H9 (cell line): ENCODE measurements around the gene IQCC. TPM values are rescaled to one million over a fixed set of nuclear protein-coding genes. Genes with fewer than 3 reads are reported as not detected.

Experiments
- DNase-seq: peaks from one replicate; pipeline ENCODE4 v3.0.0-alpha.2; 2017
- H2AFZ ChIP-seq: one replicate; pipeline ENCODE4 v1.6.1; 2013; ENCODE audit warnings: mild to moderate bottlenecking, low read length, control low read depth, moderate library complexity
- H2AK5ac ChIP-seq: 2 replicates; pipeline ENCODE4 v1.6.1; 2013; ENCODE audit warnings: low read length, control low read depth, mixed read lengths; ENCODE audit not compliant: insufficient read length
- H2BK120ac ChIP-seq: one replicate; pipeline ENCODE4 v1.6.1; 2013; ENCODE audit warnings: low read depth, mild to moderate bottlenecking, low read length, control low read depth, inconsistent platforms; ENCODE audit not compliant: poor library complexity, severe bottlenecking
- H2BK12ac ChIP-seq: 2 replicates; pipeline ENCODE4 v1.6.1; 2013; ENCODE audit warnings: low read length, control low read depth, mixed read lengths, low read depth; ENCODE audit not compliant: insufficient read length
- H2BK15ac ChIP-seq: 2 replicates; pipeline ENCODE4 v1.6.1; 2013; ENCODE audit warnings: low read depth, low read length, control low read depth
- H2BK20ac ChIP-seq: one replicate; pipeline ENCODE4 v1.6.1; 2013; ENCODE audit warnings: low read depth, mild to moderate bottlenecking, low read length, control low read depth, inconsistent platforms; ENCODE audit not compliant: poor library complexity, severe bottlenecking
- H2BK5ac ChIP-seq: 2 replicates; pipeline ENCODE4 v1.6.1; 2013; ENCODE audit warnings: low read length, control low read depth, mixed read lengths; ENCODE audit not compliant: insufficient read length
- H3K14ac ChIP-seq: 2 replicates; pipeline ENCODE4 v1.6.1; 2013; ENCODE audit warnings: low read length, control low read depth; ENCODE audit not compliant: insufficient read depth
- H3K18ac ChIP-seq: 2 replicates; pipeline ENCODE4 v1.6.1; 2013; ENCODE audit warnings: low read depth, mild to moderate bottlenecking, mixed read lengths, low read length, control low read depth; ENCODE audit not compliant: insufficient read length
- H3K23ac ChIP-seq: 2 replicates; pipeline ENCODE4 v1.6.1; 2013; ENCODE audit warnings: low read length, control low read depth, mixed read lengths, low read depth; ENCODE audit not compliant: insufficient read length
- H3K23me2 ChIP-seq: 2 replicates; pipeline ENCODE4 v1.6.1; 2013; ENCODE audit warnings: low read depth, mild to moderate bottlenecking, mixed read lengths, low read length, control low read depth; ENCODE audit not compliant: insufficient read length, poor library complexity, severe bottlenecking
- H3K27ac ChIP-seq: 2 replicates; pipeline ENCODE4 v1.5.1; 2013; ENCODE audit warnings: low read length, control low read depth, mixed read lengths, low read depth; ENCODE audit not compliant: insufficient read length
- H3K27me3 ChIP-seq: 2 replicates; pipeline ENCODE4 v1.6.1; 2013; ENCODE audit warnings: low read length, control low read depth, inconsistent platforms; ENCODE audit not compliant: insufficient read depth
- H3K4ac ChIP-seq: 2 replicates; pipeline ENCODE4 v1.6.1; 2013; ENCODE audit warnings: low read depth, mild to moderate bottlenecking, control low read depth, inconsistent platforms, low read length, moderate library complexity
- H3K4me1 ChIP-seq: 2 replicates; pipeline ENCODE4 v1.6.1; 2013; ENCODE audit warnings: low read length, control low read depth, inconsistent platforms; ENCODE audit not compliant: insufficient read depth
- H3K4me2 ChIP-seq: 2 replicates; pipeline ENCODE4 v1.6.1; 2013; ENCODE audit warnings: low read length, control low read depth, mixed read lengths; ENCODE audit not compliant: insufficient read length, insufficient read depth
- H3K56ac ChIP-seq: 2 replicates; pipeline ENCODE4 v1.6.1; 2013; ENCODE audit warnings: low read depth, mild to moderate bottlenecking, mixed read lengths, low read length, control low read depth; ENCODE audit not compliant: insufficient read length
- H3K79me1 ChIP-seq: 2 replicates; pipeline ENCODE4 v1.6.1; 2013; ENCODE audit warnings: low read depth, mild to moderate bottlenecking, moderate library complexity, low read length, control low read depth, inconsistent platforms; ENCODE audit not compliant: insufficient read depth, poor library complexity, severe bottlenecking
- H3K79me2 ChIP-seq: 2 replicates; pipeline ENCODE4 v1.6.1; 2013; ENCODE audit warnings: low read length, control low read depth, inconsistent platforms; ENCODE audit not compliant: insufficient read depth
- H3K9ac ChIP-seq: 2 replicates; pipeline ENCODE4 v1.6.1; 2013; ENCODE audit warnings: low read length, control low read depth, mixed read lengths; ENCODE audit not compliant: insufficient read length; ENCODE audit errors: extremely low read depth
- H3K9me3 ChIP-seq: one replicate; pipeline ENCODE4 v1.6.1; 2013; ENCODE audit warnings: low read depth, low read length, inconsistent platforms; ENCODE audit not compliant: control insufficient read depth
- H3T11ph ChIP-seq: one replicate; pipeline ENCODE4 v1.6.1; 2013; ENCODE audit warnings: mild to moderate bottlenecking, low read length, control low read depth, inconsistent platforms
- H4K20me1 ChIP-seq: one replicate; pipeline ENCODE4 v1.6.1; 2013; ENCODE audit not compliant: control insufficient read depth, insufficient read length, insufficient read depth
- H4K5ac ChIP-seq: 2 replicates; pipeline ENCODE4 v1.6.1; 2013; ENCODE audit warnings: low read depth, mild to moderate bottlenecking, mixed read lengths, low read length, control low read depth; ENCODE audit not compliant: insufficient read length
- H4K8ac ChIP-seq: replicated peaks from 2 replicates; pipeline ENCODE4 v1.6.1; 2013; ENCODE audit warnings: low read length, control low read depth, mixed read lengths, low read depth; ENCODE audit not compliant: insufficient read length
- H4K91ac ChIP-seq: 2 replicates; pipeline ENCODE4 v1.6.1; 2013; ENCODE audit warnings: low read depth, mild to moderate bottlenecking, moderate library complexity, mixed read lengths, low read length, control low read depth; ENCODE audit not compliant: insufficient read length
- H3K27ac Mint-ChIP-seq, 3 experiments: 2 replicates in 2 of 3; 3 replicates in 1 of 3; pipeline ENCODE4 v1.8.0; 2020 to 2021; ENCODE audit warnings: mixed read lengths in 3 of 3, mild to moderate bottlenecking in 1 of 3, moderate library complexity in 1 of 3
- H3K27me3 Mint-ChIP-seq: 2 replicates; pipeline ENCODE4 v1.8.0; 2021; ENCODE audit warnings: low read depth, mild to moderate bottlenecking, moderate library complexity, mixed read lengths
- H3K36me3 Mint-ChIP-seq, 3 experiments: 2 replicates in 2 of 3; 3 replicates in 1 of 3; pipeline ENCODE4 v1.8.0; 2020 to 2021; ENCODE audit warnings: low read depth in 3 of 3, mixed read lengths in 3 of 3; ENCODE audit not compliant: insufficient read depth in 1 of 3
- H3K4me1 Mint-ChIP-seq, 2 experiments: 2 replicates each; pipeline ENCODE4 v1.8.0; 2020; ENCODE audit warnings: mixed read lengths in 2 of 2
- H3K4me3 Mint-ChIP-seq, 2 experiments: 2 replicates in 1 of 2; 3 replicates in 1 of 2; pipeline ENCODE4 v1.8.0; 2020 to 2021; ENCODE audit warnings: mild to moderate bottlenecking in 2 of 2, mixed read lengths in 2 of 2, moderate library complexity in 1 of 2
- H3K9me3 Mint-ChIP-seq, 2 experiments: 2 replicates in 1 of 2; 3 replicates in 1 of 2; pipeline ENCODE4 v1.8.0; 2020; ENCODE audit warnings: mild to moderate bottlenecking in 2 of 2, mixed read lengths in 2 of 2, moderate library complexity in 1 of 2
- CTCF ChIP-seq: fragments of 200-600 bp; sonication (generic); conservative IDR thresholded peaks from 3 replicates; pipeline ENCODE4 v1.8.0; 2021; ENCODE audit warnings: antibody characterized with exemption, mild to moderate bottlenecking
- WGBS: extraction: QIAGEN DNeasy Blood & Tissue Kit; methylation state at CpG from one replicate; pipeline ENCODE4 v1.1.7; 2013; ENCODE audit warnings: missing lambda C conversion rate, low lambda C conversion rate, mixed read lengths; ENCODE audit not compliant: insufficient read length; ENCODE audit errors: extremely low coverage; 5-methylcytosine and 5-hydroxymethylcytosine counted together
- total RNA-seq: library from RNA; stranded (reverse); gene quantifications from 2 replicates; pipeline ENCODE4 v1.2.1, GENCODE V29; 2021

Gene IQCC
- total RNA-seq, 1 experiment from 2014 or later, result 5.3 TPM

- Mint-ChIP-seq H3K27ac (no peak overlapping the region), H3K4me1 (peaks cover 12 to 13% of the 10 kb centered on the region in 2 experiments)
- no CpG with 5 or more reads among the region's 5 CpGs for WGBS
These were observed 11.1 kb downstream of the IQCC start for GRCh38 chr1:32216566-32216965.

More at GRCh38 chr1:32216566-32216965, 11.1 kb downstream of the IQCC start:
- Histone ChIP-seq H2BK5ac (no peak overlapping the region), H3K18ac (no peak overlapping the region), H4K8ac (no peak overlapping the region), H3K23ac (no peak overlapping the region), H2BK20ac (no peak overlapping the region), H2BK15ac (no peak overlapping the region), H2BK120ac (no peak overlapping the region), H2AFZ (no peak overlapping the region), H3K14ac (no peak overlapping the region), H4K91ac (no peak overlapping the region), H3K23me2 (no peaks in the 10 kb centered on the region), H3T11ph (no peak overlapping the region), H3K9me3 (no peaks in the 10 kb centered on the region), H3K56ac (no peak overlapping the region), H3K79me2 (0 out of 2 replicates have a peak, but pooled peaks cover 1% of the 10 kb centered on the region), H3K79me1 (no peaks in the 10 kb centered on the region), H4K5ac (no peak overlapping the region), H3K9ac (no peak overlapping the region), H2BK12ac (no peak overlapping the region), H3K4ac (no peak overlapping the region), H3K4me1 (peaks cover 4% of the 10 kb centered on the region; the same call in 1 of the 2 replicates), H3K27ac (no peak overlapping the region), H3K4me2 (no peak overlapping the region), H3K27me3 (no peaks in the 10 kb centered on the region), H4K20me1 (no peaks in the 10 kb centered on the region), H2AK5ac (no peak overlapping the region)
- H3K36me3 Mint-ChIP-seq, result peaks cover 8 to 36% (median 29%) of the 10 kb centered on the region in 3 experiments; a peak in 6 of 7 replicates
- no peaks in the 10 kb centered on the region for H3K27me3 Mint-ChIP-seq
- TF ChIP-seq CTCF, result no peak
- no peak overlapping the region for H3K4me3 Mint-ChIP-seq
- no peaks in the 10 kb centered on the region for H3K9me3 Mint-ChIP-seq
- no peak for DNase-seq
